ENCODE measurements around the gene RTN4R.

Gene RTN4R

DNA sequence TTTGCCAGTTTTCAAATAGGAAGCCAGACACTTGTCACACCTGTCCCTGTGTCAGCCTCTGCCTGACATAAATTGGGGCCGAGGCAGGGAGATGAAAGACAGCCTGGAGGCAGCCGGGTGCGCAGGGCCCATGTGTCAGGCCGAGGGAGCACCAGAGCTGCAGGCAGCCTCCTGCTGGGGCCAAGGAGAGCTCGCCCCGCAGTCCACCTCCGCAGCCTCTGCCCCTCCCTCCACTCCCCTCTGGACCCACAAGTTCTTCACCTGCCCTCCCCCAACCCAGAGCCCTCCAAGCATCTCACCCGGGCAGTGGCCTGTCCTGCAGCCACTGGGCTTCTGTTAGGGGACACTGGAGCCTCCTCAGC is 8.8 kb downstream of the RTN4R start:
- TF ChIP-seq, protein P1, sequence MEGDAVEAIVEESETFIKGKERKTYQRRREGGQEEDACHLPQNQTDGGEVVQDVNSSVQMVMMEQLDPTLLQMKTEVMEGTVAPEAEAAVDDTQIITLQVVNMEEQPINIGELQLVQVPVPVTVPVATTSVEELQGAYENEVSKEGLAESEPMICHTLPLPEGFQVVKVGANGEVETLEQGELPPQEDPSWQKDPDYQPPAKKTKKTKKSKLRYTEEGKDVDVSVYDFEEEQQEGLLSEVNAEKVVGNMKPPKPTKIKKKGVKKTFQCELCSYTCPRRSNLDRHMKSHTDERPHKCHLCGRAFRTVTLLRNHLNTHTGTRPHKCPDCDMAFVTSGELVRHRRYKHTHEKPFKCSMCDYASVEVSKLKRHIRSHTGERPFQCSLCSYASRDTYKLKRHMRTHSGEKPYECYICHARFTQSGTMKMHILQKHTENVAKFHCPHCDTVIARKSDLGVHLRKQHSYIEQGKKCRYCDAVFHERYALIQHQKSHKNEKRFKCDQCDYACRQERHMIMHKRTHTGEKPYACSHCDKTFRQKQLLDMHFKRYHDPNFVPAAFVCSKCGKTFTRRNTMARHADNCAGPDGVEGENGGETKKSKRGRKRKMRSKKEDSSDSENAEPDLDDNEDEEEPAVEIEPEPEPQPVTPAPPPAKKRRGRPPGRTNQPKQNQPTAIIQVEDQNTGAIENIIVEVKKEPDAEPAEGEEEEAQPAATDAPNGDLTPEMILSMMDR (IDR thresholded peaks at IDR 0.05), result no peak

DNA sequence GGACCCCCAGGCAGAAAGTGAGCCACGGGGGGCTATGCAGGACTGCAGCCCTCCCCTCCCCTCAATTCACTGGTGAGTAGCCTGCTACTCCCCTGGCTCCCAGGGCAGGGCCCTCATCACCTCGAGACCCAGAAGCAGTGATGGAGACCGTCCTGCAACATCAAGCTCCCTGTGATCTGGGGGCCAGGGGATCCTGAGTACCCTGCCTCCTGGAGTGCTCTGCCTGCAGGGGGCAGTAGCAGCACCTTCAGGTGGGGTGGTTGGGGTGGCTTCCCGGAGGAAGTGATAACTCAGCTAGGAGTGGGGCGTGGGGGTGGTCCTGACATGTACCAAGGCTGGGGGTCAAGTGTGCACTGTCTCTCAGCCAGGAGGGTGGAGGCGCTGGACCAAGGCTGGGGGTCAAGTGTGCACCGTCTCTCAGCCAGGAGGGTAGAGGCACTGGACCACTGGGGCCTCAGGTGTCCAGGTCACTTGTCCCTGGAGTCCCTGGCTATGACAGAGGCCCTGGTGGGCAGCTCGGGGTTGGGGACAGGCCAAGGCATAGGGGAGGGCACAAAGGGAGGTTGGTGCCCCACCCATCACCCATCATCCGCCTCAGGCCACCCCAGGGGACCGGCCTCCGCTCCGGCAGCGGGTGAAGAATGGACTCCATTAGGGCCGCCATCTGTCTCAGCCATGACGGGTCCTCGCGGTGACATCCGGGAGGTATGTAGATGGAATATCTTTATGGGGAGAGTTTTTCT is 9.4 kb downstream of the RTN4R start:
- TF ChIP-seq, protein P1 (IDR thresholded peaks at IDR 0.05), result peak; percentile 51

DNA sequence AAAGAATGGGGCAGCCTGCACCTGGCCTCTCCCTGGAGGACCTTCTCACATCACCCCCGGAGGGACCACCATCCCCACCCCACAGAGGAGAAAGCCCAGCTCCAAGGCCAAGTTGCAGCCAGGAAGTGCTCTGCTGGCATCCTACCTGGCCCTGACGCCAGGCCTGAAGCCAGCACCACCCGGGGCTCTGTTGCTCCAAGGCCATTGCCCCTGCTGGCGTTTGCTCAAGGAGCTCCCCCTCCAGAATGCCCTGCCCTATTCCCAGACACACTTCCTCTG is 10.2 kb downstream of the RTN4R start:
- TF ChIP-seq, protein P1 (IDR thresholded peaks at IDR 0.05), result no peak

DNA sequence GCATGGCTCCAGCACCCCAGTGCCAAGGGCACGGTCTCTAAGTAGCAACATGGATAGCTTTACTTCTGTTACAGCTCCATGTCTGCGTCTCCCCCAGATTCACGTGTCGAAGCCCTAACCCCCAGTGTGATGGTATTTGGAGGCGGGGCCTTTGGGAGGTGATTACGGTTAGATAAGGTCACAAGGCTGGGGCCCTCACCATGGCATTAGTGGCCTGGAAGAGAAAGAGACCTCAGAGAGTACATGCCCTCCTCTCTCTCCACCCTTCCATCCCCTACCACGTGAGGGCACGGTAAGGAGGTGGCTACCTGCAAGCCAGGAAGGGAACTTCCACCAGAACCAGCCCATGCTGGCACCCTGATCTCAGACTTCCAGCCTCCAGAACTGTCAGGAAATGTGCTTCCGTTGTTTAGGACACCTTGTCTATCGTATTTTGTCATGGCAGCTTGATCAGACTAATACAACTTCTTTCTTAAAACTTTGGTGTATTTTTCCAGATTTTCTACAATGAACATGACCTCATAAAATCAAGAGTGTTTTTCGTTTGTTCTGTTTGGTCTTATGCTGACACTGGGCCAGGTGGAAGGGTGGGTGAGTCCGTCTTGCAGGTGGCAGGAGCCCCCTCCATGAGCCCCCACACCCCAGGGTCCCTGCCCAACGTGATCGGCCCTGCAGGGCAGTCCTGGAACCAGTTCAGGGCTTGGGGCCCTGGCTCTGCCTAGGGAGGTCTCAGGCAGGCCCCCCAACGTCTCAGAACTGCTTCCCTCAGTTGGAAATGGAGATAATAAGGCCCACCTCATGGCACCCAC is 10.7 kb downstream of the RTN4R start:
- TF ChIP-seq, protein P1 (IDR thresholded peaks at IDR 0.05), result no peak

DNA sequence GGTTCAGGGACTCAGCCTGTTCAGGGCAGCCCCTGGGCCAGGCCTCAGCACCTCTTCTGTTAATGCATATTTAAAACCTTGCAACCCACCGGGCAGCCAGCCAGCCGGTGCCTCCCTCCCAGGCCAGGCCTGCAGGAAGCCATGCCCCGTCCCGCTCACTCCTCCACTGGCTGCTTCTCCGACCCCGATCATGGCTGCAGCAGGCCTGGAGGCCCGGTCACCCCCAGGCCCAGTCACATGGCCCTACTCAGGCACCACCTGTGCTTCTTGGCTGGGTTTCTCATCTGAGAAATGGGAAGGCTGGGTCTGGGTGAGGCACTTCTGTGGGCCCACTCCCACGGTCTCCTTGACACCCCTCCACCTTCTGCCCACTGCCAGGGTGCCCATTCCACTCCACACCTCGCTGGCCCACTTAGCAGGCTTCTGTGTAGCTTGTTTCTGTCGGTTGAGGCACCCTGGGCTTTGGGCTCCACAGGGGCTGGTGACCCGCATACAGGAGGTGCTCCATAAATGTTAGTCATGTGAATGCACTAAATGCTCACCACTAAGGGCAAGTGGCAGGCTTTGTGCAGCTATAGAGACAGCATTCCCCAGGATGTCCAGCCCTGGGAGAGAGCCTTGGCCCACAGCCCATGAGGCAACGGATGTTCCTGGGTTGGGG is 11.4 kb downstream of the RTN4R start:
- TF ChIP-seq, protein P1 (IDR thresholded peaks at IDR 0.05), result no peak

DNA sequence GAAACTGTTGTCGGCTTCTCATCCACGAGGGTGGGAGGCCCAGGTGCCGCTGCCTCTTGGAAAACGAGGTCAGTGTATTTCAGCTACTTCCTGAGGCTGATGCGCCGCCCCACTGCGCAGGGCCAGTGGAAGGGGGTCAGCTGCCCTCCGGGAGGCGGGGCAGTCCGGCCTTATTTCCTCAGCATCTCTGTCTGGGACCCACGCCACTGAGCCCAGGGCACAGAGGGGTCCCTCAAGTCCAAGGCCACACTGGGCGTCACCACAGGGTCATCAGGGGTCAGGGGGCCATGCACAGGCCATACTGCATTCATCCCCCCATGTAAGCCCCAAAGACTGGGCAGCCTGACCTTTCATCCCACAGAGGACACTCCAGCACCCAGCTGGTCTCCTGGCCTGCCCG is 12.1 kb downstream of the RTN4R start:
- TF ChIP-seq, protein P1 (IDR thresholded peaks at IDR 0.05), result no peak

DNA sequence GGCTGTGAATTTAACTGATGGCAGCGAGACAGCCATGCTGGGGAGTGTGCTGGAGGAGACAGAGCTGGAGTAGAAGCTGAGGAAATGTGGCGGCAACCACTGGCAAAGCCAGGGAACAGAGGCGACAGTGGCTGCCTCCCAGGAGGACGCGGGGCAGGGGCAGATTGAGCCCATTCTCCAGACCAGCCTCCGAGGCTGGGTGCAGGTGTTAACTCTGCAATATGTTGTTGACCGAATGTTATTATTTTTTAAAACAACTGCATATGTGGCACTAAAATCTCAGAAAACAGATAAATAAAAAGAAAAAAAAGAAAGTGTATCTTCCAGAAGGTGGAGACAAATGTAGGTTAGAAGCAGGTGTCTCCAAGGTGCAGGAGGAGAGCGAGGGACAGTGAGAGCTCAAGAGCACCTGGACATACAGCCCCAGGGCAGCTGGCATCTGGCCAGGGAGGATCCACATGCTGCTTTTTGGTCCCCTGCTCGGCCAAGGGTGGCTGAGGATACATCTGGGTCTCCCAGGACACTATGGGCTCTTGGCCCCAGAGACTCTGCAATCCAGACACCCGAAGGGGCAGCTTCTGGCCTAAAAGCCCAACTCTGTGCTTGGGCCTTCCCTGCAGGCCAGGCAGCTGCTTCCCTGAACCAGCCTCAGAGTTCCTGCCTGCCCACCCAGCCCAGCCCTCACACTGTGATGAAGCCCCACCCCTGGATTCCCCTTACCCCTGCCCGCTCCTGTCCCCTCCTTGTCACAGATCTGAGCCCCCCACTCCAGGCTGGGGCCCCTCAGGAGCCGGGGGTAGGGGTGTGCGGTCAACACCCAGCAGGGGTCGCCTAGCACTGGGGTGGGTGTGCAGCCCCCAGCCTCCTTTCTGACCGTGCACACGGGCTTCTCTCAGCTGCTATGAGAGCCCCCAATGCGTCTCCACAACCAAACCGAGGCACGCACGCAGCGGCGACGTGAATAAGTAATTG is 12.9 kb downstream of the RTN4R start:
- TF ChIP-seq, protein P1 (IDR thresholded peaks at IDR 0.05), result no peak
